GM18498 (cell line): ENCODE results near the gene RSPH1.

Source experiments
- ATAC-seq: cut with Tn5 transposase; IDR thresholded peaks from one replicate; pipeline ENCODE4 v1.9.1; 2021; ENCODE audit warnings: mild to moderate bottlenecking, moderate library complexity; ENCODE audit not compliant: unreplicated experiment

RSPH1 gene

GRCh38 chr21:42513985-42514882, 18.2 kb upstream of the RSPH1 start:
- ATAC-seq, result peak; percentile 61

DNA sequence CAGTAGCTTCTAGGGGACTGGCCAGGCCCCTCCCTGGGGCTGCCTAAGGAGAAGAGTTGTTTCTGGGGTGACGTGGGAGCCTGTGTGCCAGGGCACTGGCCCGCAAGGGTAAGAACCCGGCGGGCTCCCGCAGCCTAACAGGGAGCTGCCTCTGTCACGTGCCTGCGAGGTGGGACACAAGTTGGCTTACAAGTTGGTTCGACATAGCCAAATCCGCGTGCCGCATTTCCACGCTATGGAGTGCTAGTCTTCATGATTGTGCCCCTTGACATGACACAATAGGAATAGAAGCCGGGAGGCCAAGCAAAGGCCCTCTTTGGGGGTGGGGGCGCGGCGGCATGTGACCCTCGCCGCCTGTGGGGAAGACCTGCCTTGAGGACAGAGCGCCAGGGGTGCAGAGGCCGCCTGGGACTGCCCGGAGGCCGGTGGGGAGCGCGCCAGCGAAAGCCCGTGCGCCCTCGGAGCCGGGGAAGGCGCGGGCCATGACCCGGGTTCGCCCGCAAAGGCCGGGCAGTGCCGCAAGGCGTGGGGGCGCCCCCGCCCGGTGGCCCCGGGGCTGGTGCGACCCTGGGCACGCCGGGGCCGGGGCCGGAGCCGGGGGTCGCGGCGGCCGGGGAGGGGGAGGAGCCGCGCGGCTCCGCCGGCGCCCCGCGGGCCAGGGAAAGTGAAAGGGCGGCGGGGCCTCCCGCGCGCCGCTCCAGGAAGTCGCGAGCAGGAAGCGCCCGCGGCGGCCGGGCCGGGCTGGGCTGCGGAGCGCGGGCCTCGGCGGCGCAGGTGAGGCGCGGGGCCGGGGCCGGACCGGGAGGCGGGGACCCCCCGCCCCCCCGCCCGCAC, 17.3 kb upstream of the RSPH1 start, which contains the start of gene SLC37A1:
Gene SLC37A1, plus strand, starts transcription at position 702 of the 834 bp plus-strand sequence. CDS start 4,603 bp downstream, outside the sequence.
- peak; percentile 64 for ATAC-seq

DNA sequence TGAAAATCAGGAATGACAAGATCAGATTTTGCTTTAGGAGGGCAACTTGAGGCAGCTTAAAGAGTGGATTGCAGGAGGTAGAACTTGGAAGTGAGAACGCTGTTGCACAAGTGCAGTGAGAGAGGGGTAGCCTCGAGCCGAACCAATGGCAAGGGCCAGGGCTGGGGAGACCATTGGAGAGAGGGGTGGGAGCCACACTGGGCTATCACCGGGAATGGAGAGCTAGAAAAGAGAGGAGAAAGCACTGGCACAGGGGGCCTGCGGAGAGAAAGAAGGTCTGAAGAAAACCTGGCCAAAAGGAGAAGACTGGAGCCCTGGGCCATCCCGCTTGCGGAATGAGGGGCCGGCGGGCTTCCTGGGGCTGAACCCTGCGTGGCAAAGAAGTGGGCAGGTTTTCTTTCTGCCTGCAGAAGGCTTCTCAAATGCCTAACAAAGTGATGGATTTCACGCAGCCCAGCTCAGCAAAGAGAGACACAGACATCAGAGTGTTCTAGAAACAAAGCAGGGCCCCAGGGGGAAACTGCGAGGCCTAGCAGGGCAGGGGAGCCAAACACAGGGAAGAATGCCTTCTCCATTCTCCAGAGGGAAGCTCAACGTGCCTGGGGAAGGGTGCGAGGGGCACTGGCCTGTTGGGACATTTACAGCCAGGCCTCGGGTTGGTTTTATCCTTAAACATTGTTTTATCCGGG, 16.5 kb upstream of the RSPH1 start:
- no peak for ATAC-seq

- no peak for ATAC-seq
Measured at GRCh38 chr21:42509244-42509643, 13.2 kb upstream of the RSPH1 start.

DNA sequence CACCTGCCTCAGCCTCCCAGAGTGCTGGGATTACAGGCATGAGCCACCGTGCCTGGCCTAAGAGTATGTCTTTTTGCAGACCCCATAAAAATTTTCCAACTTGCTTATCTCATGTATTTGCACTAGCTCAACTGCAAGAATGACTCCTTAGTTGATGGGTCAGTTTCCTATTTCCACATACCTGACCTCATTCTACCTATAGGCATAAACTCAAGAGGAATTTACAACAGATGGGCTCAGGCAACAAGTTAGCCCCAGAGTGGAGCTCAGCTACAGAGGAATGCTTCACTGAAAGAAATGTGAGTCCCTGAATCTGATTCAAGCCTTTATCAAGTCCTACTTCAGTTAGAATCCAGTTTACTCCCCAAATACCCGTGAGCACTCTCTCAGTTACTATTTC, 12.3 kb upstream of the RSPH1 start:
- ATAC-seq, result no peak

GRCh38 chr21:42507418-42507817, 11.4 kb upstream of the RSPH1 start:
- ATAC-seq, result no peak

- peak; percentile 91 for ATAC-seq
Measured at GRCh38 chr21:42505090-42505726, 9.2 kb upstream of the RSPH1 start.

DNA sequence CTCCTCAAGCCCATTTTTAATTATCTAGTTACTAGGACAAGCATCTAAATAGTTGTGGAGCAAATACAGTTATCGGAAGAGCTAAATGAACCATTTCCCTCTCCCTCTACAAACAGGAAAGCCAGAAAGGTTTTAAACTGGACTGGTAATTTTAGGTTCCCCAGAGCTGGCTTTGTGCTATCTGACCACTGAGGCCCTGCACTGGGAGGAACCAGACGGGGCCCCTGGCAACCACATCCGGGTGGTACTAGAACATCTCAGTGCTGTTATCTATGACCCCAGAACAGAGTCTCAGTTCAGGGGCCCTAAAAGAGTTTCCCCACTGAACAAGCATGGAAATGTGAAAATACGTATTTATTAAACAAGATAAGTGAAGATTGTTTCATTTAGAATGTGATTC, 7.7 kb upstream of the RSPH1 start:
- ATAC-seq, result no peak

DNA sequence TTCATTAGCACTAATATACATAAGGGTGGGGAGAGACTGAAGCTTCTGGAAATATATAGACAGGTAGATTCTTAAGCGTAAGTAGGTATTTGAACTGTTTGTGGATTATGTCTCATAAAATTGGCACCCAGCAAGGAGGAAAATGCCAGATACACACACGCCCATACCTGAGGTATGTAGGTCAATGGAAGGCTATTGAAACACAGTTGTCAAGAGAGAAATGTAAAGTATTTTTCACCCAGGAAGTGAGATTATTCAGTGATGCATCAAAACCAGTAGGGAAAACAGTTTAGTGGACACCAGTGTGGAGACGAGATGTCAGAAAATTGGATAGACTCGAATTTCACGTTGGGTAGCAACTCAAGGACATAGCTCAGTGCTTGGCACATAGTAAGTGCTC, 4.7 kb upstream of the RSPH1 start:
- ATAC-seq, result no peak

- ATAC-seq, result no peak
Measured at GRCh38 chr21:42500225-42500624, 4.2 kb upstream of the RSPH1 start.

DNA sequence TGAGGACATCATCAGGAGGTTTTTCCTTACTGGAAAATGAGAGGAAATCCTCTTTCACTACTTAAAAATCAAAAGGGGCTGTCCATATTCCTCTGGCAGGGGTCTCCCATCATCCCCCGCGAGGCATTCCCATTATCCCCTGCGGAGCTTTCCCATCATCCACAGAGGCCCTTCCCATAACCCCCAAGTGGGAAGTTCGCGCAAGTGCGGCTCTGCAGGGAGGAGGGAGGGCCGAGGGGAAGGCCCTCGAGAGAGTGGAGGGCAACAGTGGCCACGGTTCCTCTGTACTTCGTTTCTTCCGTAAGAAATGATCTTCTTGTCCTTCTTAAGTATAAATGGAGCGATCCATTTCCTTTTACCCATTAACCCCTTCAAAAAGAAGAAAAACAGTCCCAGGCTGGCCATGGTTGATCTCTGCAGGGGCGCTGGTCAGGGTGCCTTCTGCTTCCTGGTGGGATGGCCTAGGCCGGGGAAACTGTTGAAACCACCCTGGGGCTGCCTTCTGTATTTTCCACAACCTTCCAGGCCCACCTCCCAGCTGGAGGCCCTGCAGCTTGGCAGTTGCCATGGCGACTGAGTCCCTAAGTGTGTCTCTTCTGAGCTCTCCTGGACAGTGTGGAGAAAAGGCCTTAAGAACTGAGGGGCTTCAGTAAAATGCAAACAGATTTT, 3.6 kb upstream of the RSPH1 start:
- no peak for ATAC-seq

DNA sequence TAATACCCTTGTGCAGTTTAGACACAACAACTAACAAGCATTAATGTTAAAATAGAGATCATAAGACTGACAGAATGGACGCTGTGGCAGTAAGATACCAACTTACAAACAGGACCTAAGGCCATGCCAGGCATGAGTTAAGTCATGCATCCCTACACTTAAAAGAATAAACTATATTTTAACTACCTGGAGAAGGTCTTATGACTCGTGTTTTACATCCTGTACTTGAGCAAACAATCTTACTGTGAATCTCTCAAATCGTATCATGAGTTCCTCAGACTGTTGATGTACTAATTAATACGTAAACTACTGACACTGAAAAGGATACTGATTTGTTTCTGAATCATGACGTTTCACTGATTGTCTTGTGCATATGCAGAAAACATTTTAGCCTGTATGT, 2.0 kb upstream of the RSPH1 start:
- no peak for ATAC-seq

DNA sequence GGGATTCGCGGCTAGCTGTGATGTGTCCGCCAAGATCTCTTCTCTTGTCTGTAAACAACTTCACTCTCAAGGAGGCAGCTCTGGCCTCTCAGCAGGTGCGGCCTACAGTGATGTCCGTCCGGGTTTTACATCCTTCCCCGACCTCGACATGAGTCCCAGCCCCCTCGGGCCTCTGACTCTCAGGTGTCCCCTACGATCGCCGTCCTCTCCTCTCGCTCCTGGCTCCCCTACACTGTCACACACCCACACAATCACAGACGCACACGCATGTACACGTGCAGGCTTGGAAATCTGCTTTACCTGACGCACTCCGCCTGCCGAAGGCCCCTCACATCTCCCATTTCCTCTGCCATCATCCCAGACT, 797 bp upstream of the RSPH1 start:
- ATAC-seq, result no peak

DNA sequence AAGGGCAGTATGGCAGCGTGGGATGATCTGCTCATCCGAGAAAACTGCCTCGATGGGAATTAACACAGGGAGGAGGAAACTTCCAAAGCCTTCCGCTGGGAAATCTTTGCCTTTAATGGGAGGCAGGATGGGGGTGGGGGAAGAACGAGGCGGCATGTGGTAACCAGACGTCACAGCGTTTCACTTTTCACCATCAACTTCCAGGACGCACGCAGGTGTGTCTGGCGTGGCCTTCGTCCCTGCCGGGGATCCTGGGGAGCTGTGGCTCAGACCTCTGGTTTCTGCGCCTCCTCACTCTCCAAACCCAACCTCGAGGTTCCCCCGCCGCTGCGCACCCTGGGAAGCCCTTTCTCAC, 282 bp downstream of the RSPH1 start:
- ATAC-seq, result no peak

GRCh38 chr21:42495027-42495426, 997 bp downstream of the RSPH1 start:
- ATAC-seq, result no peak

DNA sequence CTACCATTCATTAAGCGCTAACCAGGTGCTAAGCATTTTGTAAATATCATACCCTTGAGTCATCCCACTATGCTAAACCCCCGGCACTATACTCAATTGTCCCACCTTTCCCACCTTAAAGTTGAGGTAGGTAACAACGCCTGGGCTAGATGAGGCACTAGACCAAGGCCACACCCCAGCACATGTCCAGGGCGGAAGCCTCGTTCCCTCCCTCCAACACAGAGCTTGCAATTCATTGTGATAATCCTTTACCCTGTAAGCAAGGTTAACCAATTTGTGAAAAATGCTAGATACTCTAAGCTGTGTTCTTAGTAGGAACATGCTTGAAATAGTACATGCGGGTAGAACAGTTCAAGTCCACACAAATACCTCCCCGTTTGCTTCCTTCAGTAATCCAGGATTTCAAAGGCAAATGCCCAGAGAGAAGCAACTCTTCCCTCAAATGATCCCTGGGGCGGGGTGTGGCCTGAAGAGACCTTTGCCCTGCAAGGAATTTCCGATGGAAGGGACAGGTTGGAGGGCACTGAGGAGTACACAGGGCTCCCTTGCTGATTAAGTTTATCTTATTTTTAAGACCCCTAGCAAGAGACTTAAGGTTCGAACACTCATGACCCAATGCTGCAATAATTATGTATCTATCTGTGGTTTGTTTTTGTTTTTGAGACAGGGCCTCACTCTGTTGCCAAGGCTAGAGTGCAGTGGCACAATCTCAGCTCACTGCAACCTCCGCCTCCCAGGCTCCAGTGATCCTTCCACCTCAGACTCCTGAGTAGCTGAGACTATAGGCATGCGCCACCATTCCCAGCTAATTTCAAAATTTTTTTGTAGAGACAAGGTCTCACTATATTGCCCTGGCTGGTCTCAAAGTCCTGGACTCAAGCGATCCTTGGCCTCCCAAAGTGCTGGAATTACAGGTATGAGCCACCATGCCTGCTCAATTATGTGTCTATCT, 2.6 kb downstream of the RSPH1 start:
- no peak for ATAC-seq

GRCh38 chr21:42492201-42492600, 3.8 kb downstream of the RSPH1 start:
- no peak for ATAC-seq

GRCh38 chr21:42491328-42491727, 4.7 kb downstream of the RSPH1 start:
- ATAC-seq, result no peak

GRCh38 chr21:42490720-42491119, 5.3 kb downstream of the RSPH1 start:
- ATAC-seq, result no peak
